ENCODE measurements around the gene CT45A10.
"Not testable (repeated sequence)": the region's sequence is repeated elsewhere in the genome, so short reads cannot be mapped to it uniquely, and the experiment has no call there.

Gene CT45A10

GRCh38 chrX:135893294-135893817, at the start of gene CT45A10, which contains the start of gene SAGE1:
TSS of gene CT45A10 (minus strand) at chrX:135893444. CDS start at chrX:135885344, 8,100 bp downstream.
TSS of gene SAGE1 (plus strand) at chrX:135893716. CDS start at chrX:135896243, 2,527 bp downstream.
- H3K4me1 ChIP-seq (ENCODE audit: control insufficient read depth in 5 of 5, insufficient read depth in 5 of 5, low read length in 5 of 5), result no peaks in the 10 kb centered on the region
- H3K9me3 ChIP-seq (ENCODE audit: control insufficient read depth in 5 of 5, low read length in 5 of 5), result peaks cover 0 to 10% (median 2%) of the 10 kb centered on the region in 5 donors
- H3K9ac ChIP-seq (ENCODE audit: low read length in 5 of 5), result no peak within 1 kb of the TSS
- no peak within 1 kb of the TSS for H3K4me3 ChIP-seq (ENCODE audit: low read depth in 1 of 5, low read length in 5 of 5)
- H3K27me3 ChIP-seq (ENCODE audit: control insufficient read depth in 5 of 5, insufficient read depth in 4 of 5, low read length in 5 of 5), result peaks cover 0 to 6% (median 0%) of the 10 kb centered on the region in 5 donors
- no peaks in the 10 kb centered on the region for H3K36me3 ChIP-seq (ENCODE audit: control insufficient read depth in 5 of 5, insufficient read depth in 5 of 5, low read length in 5 of 5)
- no peak within 1 kb of the TSS for H3K27ac ChIP-seq (ENCODE audit: low read depth, low read length)

- H3K36me3 ChIP-seq (ENCODE audit: control insufficient read depth in 5 of 5, insufficient read depth in 5 of 5, low read length in 5 of 5), result no peaks in the 10 kb centered on the region
- H3K4me3 ChIP-seq (ENCODE audit: low read depth in 1 of 5, low read length in 5 of 5), result no peak overlapping the region
Observed at GRCh38 chrX:135931644-135932487, 38.6 kb upstream of the CT45A10 start.

GRCh38 chrX:135927897-135928296, 34.7 kb upstream of the CT45A10 start:
- no peaks in the 10 kb centered on the region for H3K4me1 ChIP-seq (ENCODE audit: control insufficient read depth in 5 of 5, insufficient read depth in 5 of 5, low read length in 5 of 5)
- no peak overlapping the region for H3K9ac ChIP-seq (ENCODE audit: low read length in 5 of 5)
- no peaks in the 10 kb centered on the region for H3K9me3 ChIP-seq (ENCODE audit: control insufficient read depth in 5 of 5, low read length in 5 of 5)
- no peak overlapping the region for H3K4me3 ChIP-seq (ENCODE audit: low read depth in 1 of 5, low read length in 5 of 5)
- H3K27ac ChIP-seq (ENCODE audit: low read depth, low read length), result no peak overlapping the region
- H3K27me3 ChIP-seq (ENCODE audit: control insufficient read depth in 5 of 5, insufficient read depth in 4 of 5, low read length in 5 of 5), result peaks cover 8 to 23% (median 15%) of the 10 kb centered on the region in 5 donors
- no peaks in the 10 kb centered on the region for H3K36me3 ChIP-seq (ENCODE audit: control insufficient read depth in 5 of 5, insufficient read depth in 5 of 5, low read length in 5 of 5)

More at GRCh38 chrX:135931644-135932487, 38.6 kb upstream of the CT45A10 start:
- no peaks in the 10 kb centered on the region for H3K4me1 ChIP-seq (ENCODE audit: control insufficient read depth in 5 of 5, insufficient read depth in 5 of 5, low read length in 5 of 5)
- H3K9me3 ChIP-seq (ENCODE audit: control insufficient read depth in 5 of 5, low read length in 5 of 5), result no peaks in the 10 kb centered on the region
- no peak overlapping the region for H3K27ac ChIP-seq (ENCODE audit: low read depth, low read length)
- peaks cover 3 to 15% (median 11%) of the 10 kb centered on the region in 5 donors for H3K27me3 ChIP-seq (ENCODE audit: control insufficient read depth in 5 of 5, insufficient read depth in 4 of 5, low read length in 5 of 5)
- no peak overlapping the region for H3K9ac ChIP-seq (ENCODE audit: low read length in 5 of 5)

GRCh38 chrX:135923353-135923752, 30.1 kb upstream of the CT45A10 start:
- H3K9me3 ChIP-seq (ENCODE audit: control insufficient read depth in 5 of 5, low read length in 5 of 5), result no peaks in the 10 kb centered on the region
- peaks cover 2 to 12% (median 6%) of the 10 kb centered on the region in 5 donors for H3K27me3 ChIP-seq (ENCODE audit: control insufficient read depth in 5 of 5, insufficient read depth in 4 of 5, low read length in 5 of 5)
- no peak overlapping the region for H3K4me3 ChIP-seq (ENCODE audit: low read depth in 1 of 5, low read length in 5 of 5)
- no peaks in the 10 kb centered on the region for H3K4me1 ChIP-seq (ENCODE audit: control insufficient read depth in 5 of 5, insufficient read depth in 5 of 5, low read length in 5 of 5)
- no peaks in the 10 kb centered on the region for H3K36me3 ChIP-seq (ENCODE audit: control insufficient read depth in 5 of 5, insufficient read depth in 5 of 5, low read length in 5 of 5)
- H3K27ac ChIP-seq (ENCODE audit: low read depth, low read length), result no peak overlapping the region
- no peak overlapping the region for H3K9ac ChIP-seq (ENCODE audit: low read length in 5 of 5)

GRCh38 chrX:135920516-135920915, 27.3 kb upstream of the CT45A10 start:
- not testable (repeated sequence) for H3K27ac ChIP-seq (ENCODE audit: low read depth, low read length); H3K4me1 ChIP-seq (ENCODE audit: control insufficient read depth in 5 of 5, insufficient read depth in 5 of 5, low read length in 5 of 5); H3K9ac ChIP-seq (ENCODE audit: low read length in 5 of 5); H3K9me3 ChIP-seq (ENCODE audit: control insufficient read depth in 5 of 5, low read length in 5 of 5); H3K36me3 ChIP-seq (ENCODE audit: control insufficient read depth in 5 of 5, insufficient read depth in 5 of 5, low read length in 5 of 5); H3K4me3 ChIP-seq (ENCODE audit: low read depth in 1 of 5, low read length in 5 of 5)
- peaks cover 2 to 22% (median 15%) of the 10 kb centered on the region in 5 donors for H3K27me3 ChIP-seq (ENCODE audit: control insufficient read depth in 5 of 5, insufficient read depth in 4 of 5, low read length in 5 of 5)

GRCh38 chrX:135914404-135914803, 21.2 kb upstream of the CT45A10 start:
- H3K4me3 ChIP-seq (ENCODE audit: low read depth in 1 of 5, low read length in 5 of 5), result no peak overlapping the region
- H3K9me3 ChIP-seq (ENCODE audit: control insufficient read depth in 5 of 5, low read length in 5 of 5), result no peaks in the 10 kb centered on the region
- no peaks in the 10 kb centered on the region for H3K36me3 ChIP-seq (ENCODE audit: control insufficient read depth in 5 of 5, insufficient read depth in 5 of 5, low read length in 5 of 5)
- no peak overlapping the region for H3K9ac ChIP-seq (ENCODE audit: low read length in 5 of 5)
- peaks cover 0 to 28% (median 14%) of the 10 kb centered on the region in 5 donors for H3K27me3 ChIP-seq (ENCODE audit: control insufficient read depth in 5 of 5, insufficient read depth in 4 of 5, low read length in 5 of 5)
- no peaks in the 10 kb centered on the region for H3K4me1 ChIP-seq (ENCODE audit: control insufficient read depth in 5 of 5, insufficient read depth in 5 of 5, low read length in 5 of 5)
- no peak overlapping the region for H3K27ac ChIP-seq (ENCODE audit: low read depth, low read length)

GRCh38 chrX:135910251-135910650, 17.0 kb upstream of the CT45A10 start:
- H3K27me3 ChIP-seq (ENCODE audit: control insufficient read depth in 5 of 5, insufficient read depth in 4 of 5, low read length in 5 of 5), result peaks cover 0 to 17% (median 10%) of the 10 kb centered on the region in 5 donors
- H3K4me1 ChIP-seq (ENCODE audit: control insufficient read depth in 5 of 5, insufficient read depth in 5 of 5, low read length in 5 of 5), result no peaks in the 10 kb centered on the region
- peaks cover 0 to 4% (median 0%) of the 10 kb centered on the region in 5 donors for H3K9me3 ChIP-seq (ENCODE audit: control insufficient read depth in 5 of 5, low read length in 5 of 5)
- H3K27ac ChIP-seq (ENCODE audit: low read depth, low read length), result no peak overlapping the region
- H3K4me3 ChIP-seq (ENCODE audit: low read depth in 1 of 5, low read length in 5 of 5), result no peak overlapping the region
- H3K36me3 ChIP-seq (ENCODE audit: control insufficient read depth in 5 of 5, insufficient read depth in 5 of 5, low read length in 5 of 5), result no peaks in the 10 kb centered on the region
- H3K9ac ChIP-seq (ENCODE audit: low read length in 5 of 5), result no peak overlapping the region

GRCh38 chrX:135892781-135893180, 463 bp downstream of the CT45A10 start:
- Histone ChIP-seq H3K4me1 (ENCODE audit: control insufficient read depth in 5 of 5, insufficient read depth in 5 of 5, low read length in 5 of 5) (no peaks in the 10 kb centered on the region), H3K36me3 (ENCODE audit: control insufficient read depth in 5 of 5, insufficient read depth in 5 of 5, low read length in 5 of 5) (no peaks in the 10 kb centered on the region), H3K27ac (ENCODE audit: low read depth, low read length) (no peak overlapping the region), H3K9me3 (ENCODE audit: control insufficient read depth in 5 of 5, low read length in 5 of 5) (peaks cover 0 to 10% (median 2%) of the 10 kb centered on the region in 5 donors), H3K4me3 (ENCODE audit: low read depth in 1 of 5, low read length in 5 of 5) (no peak overlapping the region), H3K9ac (ENCODE audit: low read length in 5 of 5) (no peak overlapping the region), H3K27me3 (ENCODE audit: control insufficient read depth in 5 of 5, insufficient read depth in 4 of 5, low read length in 5 of 5) (peaks cover 0 to 6% (median 0%) of the 10 kb centered on the region in 5 donors)

- Histone ChIP-seq H3K36me3 (ENCODE audit: control insufficient read depth in 5 of 5, insufficient read depth in 5 of 5, low read length in 5 of 5) (no peaks in the 10 kb centered on the region), H3K4me3 (ENCODE audit: low read depth in 1 of 5, low read length in 5 of 5) (no peak overlapping the region), H3K27ac (ENCODE audit: low read depth, low read length) (no peak overlapping the region), H3K27me3 (ENCODE audit: control insufficient read depth in 5 of 5, insufficient read depth in 4 of 5, low read length in 5 of 5) (peaks cover 0 to 2% (median 0%) of the 10 kb centered on the region in 5 donors), H3K9me3 (ENCODE audit: control insufficient read depth in 5 of 5, low read length in 5 of 5) (peaks cover 0 to 10% (median 2%) of the 10 kb centered on the region in 5 donors), H3K9ac (ENCODE audit: low read length in 5 of 5) (no peak overlapping the region), H3K4me1 (ENCODE audit: control insufficient read depth in 5 of 5, insufficient read depth in 5 of 5, low read length in 5 of 5) (no peaks in the 10 kb centered on the region)
Observed at GRCh38 chrX:135890087-135890585, 3.1 kb downstream of the CT45A10 start.

GRCh38 chrX:135888976-135889375, 4.3 kb downstream of the CT45A10 start:
- not testable (repeated sequence) for H3K4me3 ChIP-seq (ENCODE audit: low read depth in 1 of 5, low read length in 5 of 5); H3K9ac ChIP-seq (ENCODE audit: low read length in 5 of 5); H3K36me3 ChIP-seq (ENCODE audit: control insufficient read depth in 5 of 5, insufficient read depth in 5 of 5, low read length in 5 of 5); H3K27ac ChIP-seq (ENCODE audit: low read depth, low read length); H3K4me1 ChIP-seq (ENCODE audit: control insufficient read depth in 5 of 5, insufficient read depth in 5 of 5, low read length in 5 of 5); H3K27me3 ChIP-seq (ENCODE audit: control insufficient read depth in 5 of 5, insufficient read depth in 4 of 5, low read length in 5 of 5)
- H3K9me3 ChIP-seq (ENCODE audit: control insufficient read depth in 5 of 5, low read length in 5 of 5), result peaks cover 0 to 10% (median 2%) of the 10 kb centered on the region in 5 donors
